ENCODE measurements around the gene ZNF679.
"Not testable (repeated sequence)": the region's sequence is repeated elsewhere in the genome, so short reads cannot be mapped to it uniquely, and the experiment has no call there.

Gene ZNF679

GRCh38 chr7:64312826-64313225, 84.6 kb downstream of the ZNF679 start:
- DNase-seq, result no peak

- peak; percentile 93 for DNase-seq
Observed at GRCh38 chr7:64313740-64314491, 85.6 kb downstream of the ZNF679 start, which contains the start of gene ZNF736. TSS of gene ZNF736 (plus strand) at chr7:64313961. CDS start at chr7:64314151, 190 bp downstream.

GRCh38 chr7:64314566-64314965, 86.3 kb downstream of the ZNF679 start:
- no peak for DNase-seq

DNA sequence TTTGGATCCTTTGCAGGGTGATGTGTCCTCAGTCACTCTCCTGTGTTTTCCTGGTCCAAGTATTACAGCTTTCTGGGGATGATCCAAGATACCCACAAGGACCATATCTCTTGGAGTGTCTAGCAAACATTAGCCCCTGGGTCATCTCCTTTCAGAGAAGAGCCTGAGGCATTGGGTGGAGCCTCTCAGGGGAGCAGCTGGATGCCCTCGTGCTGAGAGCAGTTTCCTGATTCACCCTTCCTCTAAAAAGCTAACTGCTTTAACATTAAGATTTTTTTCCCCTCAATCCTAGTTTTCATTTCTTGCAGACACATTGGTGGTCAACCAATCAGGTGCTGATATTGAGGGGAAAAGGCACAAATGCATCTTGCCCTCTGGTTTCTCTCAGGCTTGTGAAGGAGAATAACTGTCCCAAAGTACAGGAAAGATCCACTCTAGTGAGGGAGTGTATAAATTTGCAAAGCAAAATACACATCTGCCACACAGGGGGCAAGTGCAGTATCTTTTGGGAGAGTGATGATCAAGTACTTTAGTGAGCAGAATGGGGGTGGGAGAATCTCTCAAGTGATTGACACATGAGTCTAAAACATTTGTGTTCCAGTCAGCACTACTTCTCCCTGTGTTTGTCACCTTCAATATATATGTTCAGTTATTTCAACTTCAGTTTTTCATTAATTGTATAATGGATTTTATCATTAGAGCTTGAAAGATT, 87.9 kb downstream of the ZNF679 start:
- not testable (repeated sequence) for DNase-seq

Measured in activated CD4-positive, alpha-beta T cell treated with anti-CD3 and anti-CD28 coated beads, Interleukin-10, Interleukin-2, amounts not matched to agents 100 ng/mL and 50 ng/mL, durations not matched to agents 16 hours and 8 hours (primary cell).